Measurements from ENCODE around the gene RNF217.
"Not testable (repeated sequence)": the region's sequence is repeated elsewhere in the genome, so short reads cannot be mapped to it uniquely, and the experiment has no call there.

RNF217 gene, protein sequence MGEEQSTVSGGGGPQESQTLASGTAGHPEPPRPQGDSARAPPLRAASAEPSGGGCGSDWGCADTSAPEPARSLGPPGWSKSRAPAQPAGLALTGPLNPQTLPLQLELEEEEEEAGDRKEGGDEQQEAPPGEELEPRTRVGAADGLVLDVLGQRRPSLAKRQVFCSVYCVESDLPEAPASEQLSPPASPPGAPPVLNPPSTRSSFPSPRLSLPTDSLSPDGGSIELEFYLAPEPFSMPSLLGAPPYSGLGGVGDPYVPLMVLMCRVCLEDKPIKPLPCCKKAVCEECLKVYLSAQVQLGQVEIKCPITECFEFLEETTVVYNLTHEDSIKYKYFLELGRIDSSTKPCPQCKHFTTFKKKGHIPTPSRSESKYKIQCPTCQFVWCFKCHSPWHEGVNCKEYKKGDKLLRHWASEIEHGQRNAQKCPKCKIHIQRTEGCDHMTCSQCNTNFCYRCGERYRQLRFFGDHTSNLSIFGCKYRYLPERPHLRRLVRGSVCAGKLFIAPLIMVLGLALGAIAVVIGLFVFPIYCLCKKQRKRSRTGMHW

DNA sequence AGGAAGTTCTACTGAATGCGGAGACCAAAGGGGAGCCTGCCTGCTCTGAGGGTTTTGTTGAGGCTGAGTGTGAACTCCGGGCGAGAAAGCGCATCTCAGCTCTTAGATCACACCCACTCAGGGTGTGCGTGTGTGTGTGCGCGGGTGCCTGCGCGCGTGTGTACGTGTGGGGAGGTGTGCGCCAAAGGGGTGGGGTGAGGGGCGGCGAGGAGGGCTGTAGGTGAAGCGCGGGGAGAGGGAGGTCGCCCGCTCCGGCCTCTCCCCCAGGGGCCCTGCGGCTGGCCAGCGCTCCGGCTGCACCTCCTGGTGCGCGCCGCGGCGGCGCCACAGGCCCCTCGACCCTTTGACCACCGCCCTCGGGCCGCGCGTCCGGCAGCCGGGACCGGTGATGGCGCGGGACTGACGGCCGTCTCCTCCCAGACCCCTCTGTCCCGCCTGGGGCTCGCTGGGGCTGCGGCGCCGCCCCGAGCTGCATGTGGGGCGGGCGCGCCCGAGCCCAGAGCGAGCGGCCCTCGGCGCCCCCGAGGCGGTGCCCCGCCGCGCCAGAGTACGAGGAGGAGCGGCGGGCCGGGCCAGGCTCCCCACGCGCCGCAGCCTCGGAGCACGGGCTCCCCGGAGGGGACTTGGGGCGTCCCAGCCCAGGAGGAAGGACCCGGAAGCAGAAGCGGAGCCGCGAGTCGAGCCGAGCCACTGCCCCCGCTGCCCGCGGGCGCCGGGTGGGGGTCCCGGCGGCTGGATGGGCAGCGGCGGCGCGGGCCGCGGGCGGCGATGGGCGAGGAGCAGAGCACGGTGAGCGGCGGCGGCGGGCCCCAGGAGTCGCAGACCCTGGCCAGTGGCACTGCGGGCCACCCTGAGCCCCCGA lies at the start of gene RNF217:
Gene RNF217 (plus strand): TSS at position 661 of the 862 bp plus-strand sequence. CDS start 108 bp downstream, at position 769.
- DNase-seq, result no peak

GRCh38 chr6:124913056-124913455 lies 49.2 kb upstream of the RNF217 start:
- DNase-seq, result no peak

DNA sequence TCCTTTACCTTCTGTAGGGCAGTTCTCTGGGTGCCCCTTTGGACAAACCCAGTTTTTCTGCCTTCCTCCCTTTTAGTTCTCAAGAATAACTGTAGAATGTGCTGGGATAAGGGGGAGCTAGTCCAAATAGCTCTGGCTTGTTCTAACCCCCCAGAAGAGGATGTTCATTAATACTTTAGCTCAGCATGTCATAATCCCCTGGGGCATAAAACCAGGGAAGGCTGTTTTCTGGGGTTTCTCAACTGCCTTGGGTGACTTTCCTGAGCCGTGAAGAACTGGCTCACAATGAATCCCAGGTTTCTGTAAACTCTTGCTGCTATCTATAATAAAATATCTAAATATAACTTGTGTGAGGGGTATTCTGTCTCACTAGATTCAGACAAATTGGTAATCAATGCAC lies 44.5 kb upstream of the RNF217 start:
- DNase-seq, result no peak

- DNase-seq, result not testable (repeated sequence)
Measured at GRCh38 chr6:124919703-124920102, 42.5 kb upstream of the RNF217 start.

GRCh38 chr6:124924333-124924759 lies 37.9 kb upstream of the RNF217 start:
- peak in 1 of 2 experiments; percentile 9 for DNase-seq

DNA sequence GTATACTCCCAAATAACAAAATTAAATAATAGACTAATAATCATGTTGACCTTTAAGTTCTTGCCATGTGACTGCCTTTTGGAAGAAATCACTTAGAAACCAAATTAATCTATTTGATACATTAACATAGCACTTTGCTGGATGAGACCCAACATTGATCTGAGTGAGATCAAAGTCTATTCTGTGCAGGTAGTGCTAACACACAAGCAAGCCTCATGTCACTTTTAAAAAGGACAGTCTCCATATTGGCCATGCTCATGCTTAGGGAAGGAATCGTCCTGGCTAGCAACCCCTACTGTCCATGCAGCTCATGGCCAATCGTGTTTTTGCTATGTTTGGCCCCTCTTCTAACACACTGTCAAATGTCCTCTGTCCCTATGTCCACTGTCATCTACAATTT lies 35.8 kb upstream of the RNF217 start:
- DNase-seq, result no peak

DNA sequence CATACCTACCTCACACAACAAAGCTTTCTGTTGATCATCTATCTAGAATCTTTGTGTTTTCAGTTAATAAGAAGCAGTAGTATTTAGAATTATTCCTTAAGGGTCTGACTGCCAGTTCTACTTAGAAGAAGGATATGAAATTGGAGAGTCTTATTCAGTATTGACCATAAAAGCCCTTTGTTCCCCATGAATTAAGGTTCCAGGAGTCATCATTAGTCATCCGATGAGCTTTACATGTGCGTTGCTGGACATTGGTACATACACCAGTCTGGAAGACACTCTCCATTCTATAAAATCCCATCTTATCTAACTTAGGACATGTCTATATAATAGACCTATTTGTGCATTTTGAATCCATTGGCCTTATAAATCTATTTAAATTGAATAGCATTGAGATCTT lies 34.4 kb upstream of the RNF217 start:
- DNase-seq, result no peak

DNA sequence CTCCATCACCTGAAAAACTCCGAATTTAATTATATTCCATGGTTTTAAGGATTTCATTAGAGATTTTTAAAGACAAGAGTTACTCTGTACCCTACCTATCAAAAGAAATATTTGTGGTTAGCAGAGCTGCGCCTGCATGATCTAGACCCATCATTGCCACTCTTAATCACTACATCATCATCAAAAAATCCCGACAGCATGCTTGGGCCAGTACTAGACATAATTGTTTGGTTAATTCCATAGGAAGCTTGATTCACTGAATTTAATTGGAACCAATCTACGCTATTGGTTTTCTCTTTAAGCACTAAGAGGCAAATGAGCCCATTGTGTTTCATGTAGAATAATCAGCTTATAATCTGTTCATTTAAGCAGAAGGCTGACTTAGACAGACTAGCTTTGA lies 33.4 kb upstream of the RNF217 start:
- no peak for DNase-seq

- DNase-seq, result no peak
Measured at GRCh38 chr6:124937645-124938044, 24.6 kb upstream of the RNF217 start.

DNA sequence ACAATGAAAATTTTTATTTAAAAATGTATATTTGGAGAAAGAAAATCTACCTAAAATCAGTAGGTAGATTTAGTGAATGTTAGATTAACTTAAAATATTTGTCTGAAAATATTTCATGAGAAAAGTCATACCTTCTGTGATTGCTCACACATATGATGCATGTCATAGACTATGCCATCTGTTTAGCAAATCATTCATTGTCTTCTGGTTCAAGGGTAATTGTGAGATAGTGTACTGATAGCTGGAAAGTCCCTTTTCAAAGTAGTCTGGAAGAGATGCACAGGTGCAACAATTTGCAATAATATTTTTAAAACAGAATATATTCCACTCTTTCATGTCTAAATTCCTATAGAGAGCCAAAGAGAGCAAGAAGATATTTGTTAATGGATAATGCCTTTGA lies 21.0 kb upstream of the RNF217 start:
- no peak for DNase-seq

DNA sequence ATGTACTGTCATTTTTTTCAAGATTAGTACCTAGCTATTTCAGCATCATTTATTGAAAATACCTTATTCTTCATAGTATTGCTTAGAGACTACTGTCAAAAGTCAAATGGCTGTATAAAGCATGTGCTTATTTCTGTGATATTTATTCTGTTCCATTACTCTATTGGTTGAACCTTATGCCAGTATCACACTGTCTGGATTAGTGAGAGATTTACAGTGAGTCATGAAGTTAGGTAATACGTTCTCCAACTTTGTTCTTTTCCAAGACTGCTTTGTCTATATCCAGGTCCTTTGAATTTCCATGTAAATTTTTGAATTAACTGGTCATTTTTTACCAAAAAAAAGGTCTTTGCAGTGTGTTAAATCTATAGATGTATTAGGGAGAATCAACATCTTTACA lies 18.6 kb upstream of the RNF217 start:
- no peak for DNase-seq

DNA sequence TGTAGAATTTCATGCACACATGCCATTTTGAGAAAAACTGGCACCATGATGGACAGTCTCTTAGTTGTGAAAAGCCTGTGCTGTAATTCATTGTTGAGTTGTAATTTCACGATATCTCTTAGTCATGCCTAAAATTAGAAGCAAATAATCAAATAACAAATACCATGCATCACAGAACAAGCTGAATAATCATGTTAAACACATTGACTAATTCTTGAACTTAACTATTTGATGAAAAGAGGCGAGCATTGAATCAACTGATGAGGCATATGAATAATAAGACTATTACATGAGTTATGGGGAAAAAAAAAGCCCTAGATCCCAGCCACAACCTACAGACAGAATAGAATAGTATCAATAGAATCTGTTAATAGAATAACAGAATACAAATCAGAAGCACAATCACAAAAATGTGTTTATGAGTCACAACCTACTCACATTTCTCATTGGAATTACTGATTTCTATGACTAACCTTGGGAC lies 14.2 kb upstream of the RNF217 start:
- DNase-seq, result no peak

DNA sequence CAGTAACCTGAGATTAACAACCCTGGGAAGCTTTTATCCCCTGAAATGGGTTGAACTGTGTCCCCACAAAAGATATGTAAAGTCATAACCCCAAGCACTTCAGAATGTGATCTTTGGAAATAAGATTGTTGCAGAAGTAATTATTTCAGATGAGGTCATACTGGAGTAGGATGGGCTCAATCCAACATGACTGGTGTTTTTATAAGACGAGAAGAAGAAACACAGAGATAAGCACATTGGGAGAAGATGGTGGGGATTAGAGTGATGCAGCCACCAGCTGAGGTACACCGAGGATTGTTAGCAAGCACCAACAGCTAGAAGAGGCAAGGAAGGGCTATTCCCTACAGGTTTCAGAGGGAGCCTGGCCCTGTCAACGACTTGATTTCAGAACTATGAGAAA lies 12.5 kb upstream of the RNF217 start:
- DNase-seq, result no peak

DNA sequence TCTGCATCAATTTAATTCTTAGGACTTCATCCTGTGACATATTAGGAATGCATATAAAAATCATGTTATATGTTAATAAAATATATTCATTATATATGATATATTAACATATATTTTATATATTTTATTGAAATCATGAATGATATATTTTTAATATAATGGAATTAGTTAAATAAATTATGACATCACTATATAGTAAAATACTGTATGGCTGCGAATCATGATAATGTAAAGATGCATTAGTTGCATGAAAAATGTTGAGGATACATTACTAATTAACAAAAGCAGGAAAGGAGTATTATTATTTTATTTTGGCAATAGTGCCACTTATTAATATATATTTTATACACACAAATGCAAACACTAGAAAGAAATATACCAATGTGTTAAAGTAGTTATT lies 8.4 kb upstream of the RNF217 start:
- DNase-seq, result no peak

GRCh38 chr6:124955108-124955856 lies 7.0 kb upstream of the RNF217 start:
- DNase-seq, result no peak

- DNase-seq, result peak; percentile 6 to 7
Measured at GRCh38 chr6:124956018-124956417, 6.2 kb upstream of the RNF217 start.

- DNase-seq, result no peak
Measured at GRCh38 chr6:124958149-124958548, 4.1 kb upstream of the RNF217 start.

- no peak for DNase-seq
Measured at GRCh38 chr6:124958759-124959354, 3.4 kb upstream of the RNF217 start.

- DNase-seq, result no peak
Measured at GRCh38 chr6:124960757-124961463, 1.3 kb upstream of the RNF217 start.

- DNase-seq, result no peak
Measured at GRCh38 chr6:124961464-124961776, 817 bp upstream of the RNF217 start.

DNA sequence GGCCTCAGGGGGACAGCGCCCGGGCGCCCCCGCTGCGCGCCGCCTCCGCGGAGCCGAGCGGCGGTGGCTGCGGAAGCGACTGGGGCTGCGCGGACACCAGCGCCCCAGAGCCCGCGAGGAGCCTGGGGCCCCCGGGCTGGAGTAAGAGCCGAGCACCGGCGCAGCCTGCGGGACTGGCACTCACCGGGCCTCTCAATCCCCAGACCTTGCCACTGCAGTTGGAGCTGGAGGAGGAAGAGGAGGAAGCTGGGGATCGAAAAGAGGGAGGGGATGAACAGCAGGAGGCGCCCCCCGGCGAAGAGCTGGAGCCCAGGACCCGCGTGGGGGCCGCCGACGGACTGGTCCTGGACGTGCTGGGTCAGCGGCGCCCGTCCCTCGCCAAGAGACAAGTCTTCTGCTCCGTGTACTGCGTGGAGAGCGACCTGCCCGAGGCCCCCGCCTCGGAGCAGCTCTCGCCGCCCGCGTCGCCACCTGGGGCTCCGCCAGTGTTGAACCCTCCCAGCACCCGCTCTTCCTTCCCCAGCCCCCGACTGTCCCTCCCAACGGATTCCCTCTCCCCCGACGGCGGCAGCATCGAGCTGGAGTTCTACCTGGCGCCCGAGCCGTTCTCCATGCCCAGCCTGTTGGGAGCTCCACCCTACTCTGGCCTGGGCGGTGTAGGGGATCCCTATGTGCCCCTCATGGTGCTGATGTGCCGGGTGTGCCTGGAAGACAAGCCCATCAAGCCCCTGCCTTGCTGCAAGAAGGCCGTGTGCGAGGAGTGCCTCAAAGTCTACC lies 590 bp downstream of the RNF217 start:
- DNase-seq, result no peak

Data from SHP77 (cell line).